Neuronal stem cell (in vitro differentiated cells): Measurements from ENCODE around the gene CDK5RAP1.

Experiments used
- DNase-seq: peaks from one replicate; pipeline ENCODE4 v3.0.0-alpha.2; 2013; ENCODE audit warnings: low spot score
- H2AFZ ChIP-seq: one replicate; pipeline ENCODE4 v1.6.1; 2013; ENCODE audit warnings: mild to moderate bottlenecking, low read length, inconsistent platforms
- H2AK5ac ChIP-seq: 2 replicates; pipeline ENCODE4 v1.6.1; 2013; ENCODE audit warnings: low read depth, mild to moderate bottlenecking, inconsistent platforms, low read length, moderate library complexity, mixed read lengths
- H2BK120ac ChIP-seq: 2 replicates; pipeline ENCODE4 v1.6.1; 2013; ENCODE audit warnings: low read depth, mild to moderate bottlenecking, inconsistent platforms, low read length, moderate library complexity, mixed read lengths
- H2BK12ac ChIP-seq: one replicate; pipeline ENCODE4 v1.6.1; 2013; ENCODE audit warnings: low read length, inconsistent platforms
- H2BK15ac ChIP-seq: 2 replicates; pipeline ENCODE4 v1.6.1; 2013; ENCODE audit warnings: mild to moderate bottlenecking, low read length, inconsistent platforms, mixed read lengths
- H2BK5ac ChIP-seq: one replicate; pipeline ENCODE4 v1.6.1; 2013; ENCODE audit warnings: inconsistent platforms, mild to moderate bottlenecking, low read length, moderate library complexity
- H3K14ac ChIP-seq: one replicate; pipeline ENCODE4 v1.6.1; 2013; ENCODE audit warnings: low read length, inconsistent platforms
- H3K18ac ChIP-seq: 2 replicates; pipeline ENCODE4 v1.6.1; 2013; ENCODE audit warnings: low read length, inconsistent platforms
- H3K23ac ChIP-seq: 2 replicates; pipeline ENCODE4 v1.6.1; 2013; ENCODE audit warnings: low read depth, mild to moderate bottlenecking, mixed read lengths, low read length, inconsistent platforms; ENCODE audit not compliant: poor library complexity
- H3K27ac ChIP-seq: replicated peaks from 3 replicates; pipeline ENCODE4 v1.5.1; 2013; ENCODE audit warnings: low read length, inconsistent platforms
- H3K27me3 ChIP-seq, 3 experiments: 2 replicates each; pipeline ENCODE4 v1.6.1; 2013; ENCODE audit warnings: low read length in 3 of 3, mild to moderate bottlenecking in 2 of 3, inconsistent platforms in 1 of 3, low read depth in 1 of 3, mixed read lengths in 1 of 3, moderate library complexity in 1 of 3; ENCODE audit not compliant: control insufficient read depth in 3 of 3, insufficient read depth in 3 of 3
- H3K36me3 ChIP-seq, 2 donors: replicated peaks in 1 of 2; 2 replicates each; pipeline ENCODE4 v1.6.1; 2013; ENCODE audit warnings: low read length in 2 of 2; ENCODE audit not compliant: control insufficient read depth in 2 of 2, insufficient read depth in 2 of 2
- H3K4ac ChIP-seq: 2 replicates; pipeline ENCODE4 v1.6.1; 2013; ENCODE audit warnings: inconsistent platforms, mild to moderate bottlenecking, low read length, moderate library complexity
- H3K4me1 ChIP-seq, 2 donors: 1 replicate in 1 of 2; 2 replicates in 1 of 2; pipeline ENCODE4 v1.6.1; 2013; ENCODE audit warnings: low read length in 2 of 2, low read depth in 1 of 2; ENCODE audit not compliant: control insufficient read depth in 2 of 2, insufficient read depth in 1 of 2
- H3K4me2 ChIP-seq: one replicate; pipeline ENCODE4 v1.6.1; 2013; ENCODE audit warnings: mild to moderate bottlenecking, low read length, inconsistent platforms; ENCODE audit not compliant: insufficient read depth, poor library complexity, severe bottlenecking
- H3K4me3 ChIP-seq, 2 donors: 2 replicates each; pipeline ENCODE4 v1.5.1; 2013; ENCODE audit warnings: low read length in 2 of 2, mild to moderate bottlenecking in 2 of 2, inconsistent platforms in 1 of 2, moderate library complexity in 1 of 2
- H3K79me1 ChIP-seq: one replicate; pipeline ENCODE4 v1.6.1; 2013; ENCODE audit warnings: low read depth, mild to moderate bottlenecking, inconsistent platforms, low read length, moderate library complexity
- H3K9ac ChIP-seq: one replicate; pipeline ENCODE4 v1.6.1; 2013; ENCODE audit warnings: mild to moderate bottlenecking, low read depth, low read length, inconsistent platforms; ENCODE audit not compliant: poor library complexity
- H3K9me3 ChIP-seq, 2 donors: replicated peaks in 1 of 2; 2 replicates each; pipeline versions ENCODE3 to v1.6.1; 2013; ENCODE audit warnings: low read length in 2 of 2, mild to moderate bottlenecking in 2 of 2, inconsistent platforms in 1 of 2, low read depth in 1 of 2, mixed read lengths in 1 of 2, moderate library complexity in 1 of 2; ENCODE audit not compliant: control insufficient read depth in 2 of 2, insufficient read depth in 1 of 2
- H4K8ac ChIP-seq: one replicate; pipeline ENCODE4 v1.6.1; 2013; ENCODE audit warnings: low read depth, mild to moderate bottlenecking, inconsistent platforms, low read length, moderate library complexity
- H4K91ac ChIP-seq: one replicate; pipeline ENCODE4 v1.6.1; 2013; ENCODE audit warnings: low read length, low read depth, mild to moderate bottlenecking, inconsistent platforms; ENCODE audit not compliant: poor library complexity
- WGBS, 2 donors: extraction: QIAGEN DNeasy Blood & Tissue Kit; methylation state at CpG; one replicate each; pipeline ENCODE4 v1.1.7; 2013; ENCODE audit warnings: missing lambda C conversion rate in 2 of 2, mixed read lengths in 1 of 2; ENCODE audit not compliant: insufficient read length in 2 of 2, insufficient replicate concordance in 1 of 2; ENCODE audit errors: extremely low coverage in 2 of 2; 5-methylcytosine and 5-hydroxymethylcytosine counted together

CDK5RAP1 gene

DNA sequence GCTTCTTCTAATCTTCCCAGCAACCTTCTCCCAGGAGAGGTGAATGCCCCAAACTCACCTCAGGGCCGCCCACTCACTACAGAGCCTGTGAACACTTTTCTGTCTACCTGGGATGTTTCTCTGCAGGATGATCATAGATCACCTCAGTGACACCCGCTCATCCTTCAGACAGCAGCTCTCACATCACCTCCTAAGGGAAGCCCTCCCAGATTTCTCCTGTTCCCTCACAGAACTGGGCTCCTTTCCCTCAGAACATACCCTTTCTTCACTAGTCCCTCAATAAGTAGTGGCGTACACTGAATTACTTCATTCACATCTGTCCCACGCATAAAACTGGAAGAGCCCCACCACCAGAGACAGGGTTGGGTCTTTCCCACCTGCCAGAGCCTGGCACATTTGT is 57.8 kb downstream of the CDK5RAP1 start:
- H2BK120ac ChIP-seq, result no peak overlapping the region
- no peak overlapping the region for H3K23ac ChIP-seq
- H3K9me3 ChIP-seq, result no peaks in the 10 kb centered on the region
- no peaks in the 10 kb centered on the region for H3K27me3 ChIP-seq
- no peak overlapping the region for H3K4me3 ChIP-seq
- H3K4me2 ChIP-seq, result no peak overlapping the region
- no peak overlapping the region for H2BK5ac ChIP-seq
- WGBS, 2 donors, result no CpG with 5 or more reads among the region's 4 CpGs
- no peak overlapping the region for H4K91ac ChIP-seq
- no peak overlapping the region for H2AK5ac ChIP-seq
- H3K18ac ChIP-seq, result no peak overlapping the region
- no peak overlapping the region for H3K4ac ChIP-seq
- no peak overlapping the region for H2BK15ac ChIP-seq
- peaks cover 7 to 10% of the 10 kb centered on the region in 2 donors for H3K4me1 ChIP-seq
- H3K79me1 ChIP-seq, result no peaks in the 10 kb centered on the region
- no peak overlapping the region for H2AFZ ChIP-seq
- no peak overlapping the region for H2BK12ac ChIP-seq
- no peak overlapping the region for H4K8ac ChIP-seq
- no peak overlapping the region for H3K9ac ChIP-seq
- no peaks in the 10 kb centered on the region for H3K36me3 ChIP-seq
- H3K27ac ChIP-seq, result no peak overlapping the region
- no peak overlapping the region for H3K14ac ChIP-seq
- no peak for DNase-seq

GRCh38 chr20:33339515-33340058 is 61.7 kb downstream of the CDK5RAP1 start:
- H3K4me3 ChIP-seq, result no peak overlapping the region
- no peak overlapping the region for H3K23ac ChIP-seq

DNA sequence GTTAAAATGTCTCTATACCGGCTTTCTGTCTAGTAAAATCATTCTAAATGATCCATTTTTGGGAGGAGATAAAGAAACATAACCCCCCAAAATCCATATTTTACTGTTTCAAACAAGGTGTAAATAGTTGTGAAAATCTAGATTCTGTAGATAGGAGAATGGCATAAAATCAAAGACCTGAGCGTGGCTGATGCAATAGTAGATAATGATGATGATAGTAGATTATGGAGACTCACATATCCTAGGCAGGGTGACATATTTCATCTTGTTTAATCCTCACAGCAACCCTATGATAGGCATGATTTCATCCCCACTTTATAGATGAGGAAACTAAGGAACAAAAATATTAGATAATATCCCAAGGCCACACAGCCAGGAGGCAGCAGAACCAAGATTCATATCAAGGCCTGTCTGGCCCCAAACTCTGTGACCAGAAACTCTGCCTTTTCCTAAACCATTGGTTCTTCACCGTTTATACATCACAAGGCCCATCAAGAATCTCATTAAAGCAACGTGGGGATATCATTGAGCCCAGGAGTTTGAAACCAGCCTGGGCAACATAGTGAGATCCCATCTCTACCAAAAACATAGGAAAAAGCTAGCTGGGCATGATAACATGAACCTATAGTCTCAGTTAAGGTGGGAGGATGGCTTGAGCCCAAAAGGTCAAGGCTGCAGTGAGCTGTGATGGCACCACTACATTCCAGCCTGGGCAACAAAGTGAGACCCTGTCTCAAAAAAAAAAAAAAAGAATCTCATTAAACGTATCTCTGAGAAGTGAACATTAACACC is 62.7 kb downstream of the CDK5RAP1 start:
- H2BK5ac ChIP-seq, result no peak overlapping the region
- no peak overlapping the region for H2BK120ac ChIP-seq
- WGBS, 2 donors, result no CpG with 5 or more reads among the region's 5 CpGs
- no peak for DNase-seq
- H3K4ac ChIP-seq, result no peak overlapping the region
- no peak overlapping the region for H3K4me3 ChIP-seq
- no peak overlapping the region for H3K18ac ChIP-seq
- H2BK12ac ChIP-seq, result no peak overlapping the region
- H3K79me1 ChIP-seq, result no peaks in the 10 kb centered on the region
- no peak overlapping the region for H2AFZ ChIP-seq
- H3K27ac ChIP-seq, result no peak overlapping the region
- no peaks in the 10 kb centered on the region for H3K9me3 ChIP-seq
- H3K4me2 ChIP-seq, result no peak overlapping the region
- H3K9ac ChIP-seq, result no peak overlapping the region
- H2BK15ac ChIP-seq, result no peak overlapping the region
- no peak overlapping the region for H3K14ac ChIP-seq
- H3K23ac ChIP-seq, result no peak overlapping the region
- no peak overlapping the region for H2AK5ac ChIP-seq
- no peak overlapping the region for H4K91ac ChIP-seq
- H3K27me3 ChIP-seq, result peaks cover 0 to 5% (median 0%) of the 10 kb centered on the region in 3 experiments
- H3K36me3 ChIP-seq, result no peaks in the 10 kb centered on the region
- H3K4me1 ChIP-seq, result peaks cover 7 to 10% of the 10 kb centered on the region in 2 donors
- H4K8ac ChIP-seq, result no peak overlapping the region

More at GRCh38 chr20:33339515-33340058, 61.7 kb downstream of the CDK5RAP1 start:
- Histone ChIP-seq H3K27me3 (no peaks in the 10 kb centered on the region), H2AFZ (peak overlapping the region; percentile 53), H2AK5ac (no peak overlapping the region), H3K4ac (no peak overlapping the region), H3K4me2 (no peak overlapping the region), H4K91ac (no peak overlapping the region), H3K18ac (no peak overlapping the region), H3K9ac (no peak overlapping the region), H3K9me3 (no peaks in the 10 kb centered on the region), H3K4me1 (peaks cover 7 to 10% of the 10 kb centered on the region in 2 donors), H4K8ac (no peak overlapping the region), H2BK120ac (no peak overlapping the region), H3K79me1 (no peaks in the 10 kb centered on the region), H3K14ac (no peak overlapping the region), H2BK5ac (no peak overlapping the region), H3K27ac (no peak overlapping the region), H2BK12ac (no peak overlapping the region), H3K36me3 (no peaks in the 10 kb centered on the region), H2BK15ac (no peak overlapping the region)
- WGBS, 2 donors, result no CpG with 5 or more reads among the region's 8 CpGs
- DNase-seq, result no peak

GRCh38 chr20:33337531-33338165 is 63.7 kb downstream of the CDK5RAP1 start:
- H3K27me3 ChIP-seq, result peaks cover 0 to 10% (median 0%) of the 10 kb centered on the region in 3 experiments
- H3K4me1 ChIP-seq, result peaks cover 7 to 10% of the 10 kb centered on the region in 2 donors
- H2BK12ac ChIP-seq, result no peak overlapping the region
- no peaks in the 10 kb centered on the region for H3K79me1 ChIP-seq
- no peak overlapping the region for H3K23ac ChIP-seq
- WGBS, 2 donors, result 100% methylated on average over 1 of the region's 6 CpGs; no CpG with 5 or more reads in 1 of the 2 donors
- H4K8ac ChIP-seq, result no peak overlapping the region
- no peak overlapping the region for H2AFZ ChIP-seq
- H4K91ac ChIP-seq, result no peak overlapping the region
- H3K27ac ChIP-seq, result no peak overlapping the region
- no peak overlapping the region for H2BK120ac ChIP-seq
- H3K9ac ChIP-seq, result no peak overlapping the region
- H3K36me3 ChIP-seq, result no peaks in the 10 kb centered on the region
- no peak overlapping the region for H3K4me3 ChIP-seq
- H3K9me3 ChIP-seq, result no peaks in the 10 kb centered on the region
- H2BK5ac ChIP-seq, result no peak overlapping the region
- no peak for DNase-seq
- no peak overlapping the region for H3K4me2 ChIP-seq
- H2AK5ac ChIP-seq, result no peak overlapping the region
- H3K14ac ChIP-seq, result no peak overlapping the region
- peak overlapping the region; percentile 33 for H3K18ac ChIP-seq
- no peak overlapping the region for H3K4ac ChIP-seq
- H2BK15ac ChIP-seq, result no peak overlapping the region
